Measurements from ENCODE around the gene NGB. TPM values are rescaled to one million over a fixed set of nuclear protein-coding genes. Genes with fewer than 3 reads are reported as not detected.

NGB gene
- total RNA-seq, 2 donors from 2014 or later = not detected

- Mint-ChIP-seq H3K4me1 (peaks cover 4% of the 10 kb centered on the region), H3K9me3 (no peaks in the 10 kb centered on the region), H3K36me3 (ENCODE audit: low read depth) (no peaks in the 10 kb centered on the region), H3K27ac (no peak overlapping the region), H3K27me3 (ENCODE audit: insufficient read depth) (peaks cover 12% of the 10 kb centered on the region), H3K4me3 (no peak overlapping the region)
- H3K36me3 ChIP-seq (ENCODE audit: control insufficient read depth, insufficient read depth, low read length) = no peaks in the 10 kb centered on the region
- no peak overlapping the region for H3K4me3 ChIP-seq (ENCODE audit: low read length)
- H3K9me3 ChIP-seq (ENCODE audit: control insufficient read depth, low read length) = no peaks in the 10 kb centered on the region
- TF ChIP-seq, protein P1, sequence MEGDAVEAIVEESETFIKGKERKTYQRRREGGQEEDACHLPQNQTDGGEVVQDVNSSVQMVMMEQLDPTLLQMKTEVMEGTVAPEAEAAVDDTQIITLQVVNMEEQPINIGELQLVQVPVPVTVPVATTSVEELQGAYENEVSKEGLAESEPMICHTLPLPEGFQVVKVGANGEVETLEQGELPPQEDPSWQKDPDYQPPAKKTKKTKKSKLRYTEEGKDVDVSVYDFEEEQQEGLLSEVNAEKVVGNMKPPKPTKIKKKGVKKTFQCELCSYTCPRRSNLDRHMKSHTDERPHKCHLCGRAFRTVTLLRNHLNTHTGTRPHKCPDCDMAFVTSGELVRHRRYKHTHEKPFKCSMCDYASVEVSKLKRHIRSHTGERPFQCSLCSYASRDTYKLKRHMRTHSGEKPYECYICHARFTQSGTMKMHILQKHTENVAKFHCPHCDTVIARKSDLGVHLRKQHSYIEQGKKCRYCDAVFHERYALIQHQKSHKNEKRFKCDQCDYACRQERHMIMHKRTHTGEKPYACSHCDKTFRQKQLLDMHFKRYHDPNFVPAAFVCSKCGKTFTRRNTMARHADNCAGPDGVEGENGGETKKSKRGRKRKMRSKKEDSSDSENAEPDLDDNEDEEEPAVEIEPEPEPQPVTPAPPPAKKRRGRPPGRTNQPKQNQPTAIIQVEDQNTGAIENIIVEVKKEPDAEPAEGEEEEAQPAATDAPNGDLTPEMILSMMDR (conservative IDR thresholded peaks at IDR 0.05) = no peak
- no peaks in the 10 kb centered on the region for H3K4me1 ChIP-seq (ENCODE audit: control insufficient read depth, insufficient read depth, low read length)
- no peak for DNase-seq
- H3K27me3 ChIP-seq (ENCODE audit: control insufficient read depth, insufficient read depth, low read length, poor library complexity, severe bottlenecking) = peaks cover 8% of the 10 kb centered on the region
- no peak overlapping the region for H3K9ac ChIP-seq (ENCODE audit: extremely low read depth, low read length, poor library complexity, severe bottlenecking)
- WGBS, 2 experiments (ENCODE audit: insufficient coverage in 1 of 2, insufficient read length in 1 of 2) = 89 to 93% methylated on average over 8 to 11 of the region's 11 CpGs
- no peak overlapping the region for H3K27ac ChIP-seq (ENCODE audit: low read depth, low read length)
These were observed 10.8 kb downstream of the NGB start for GRCh38 chr14:77260199-77260598.

- Histone ChIP-seq H3K27ac (ENCODE audit: low read depth, low read length) (no peak overlapping the region), H3K27me3 (ENCODE audit: control insufficient read depth, insufficient read depth, low read length, poor library complexity, severe bottlenecking) (peaks cover 8% of the 10 kb centered on the region), H3K9me3 (ENCODE audit: control insufficient read depth, low read length) (no peaks in the 10 kb centered on the region), H3K4me1 (ENCODE audit: control insufficient read depth, insufficient read depth, low read length) (no peaks in the 10 kb centered on the region), H3K36me3 (ENCODE audit: control insufficient read depth, insufficient read depth, low read length) (no peaks in the 10 kb centered on the region), H3K4me3 (ENCODE audit: low read length) (no peak overlapping the region), H3K9ac (ENCODE audit: extremely low read depth, low read length, poor library complexity, severe bottlenecking) (no peak overlapping the region)
- TF ChIP-seq, protein P1 (conservative IDR thresholded peaks at IDR 0.05) = peak; percentile 16
- Mint-ChIP-seq H3K4me1 (peaks cover 4% of the 10 kb centered on the region), H3K27me3 (ENCODE audit: insufficient read depth) (peaks cover 9% of the 10 kb centered on the region), H3K4me3 (no peak overlapping the region), H3K9me3 (no peaks in the 10 kb centered on the region), H3K27ac (no peak overlapping the region), H3K36me3 (ENCODE audit: low read depth) (no peaks in the 10 kb centered on the region)
- DNase-seq = no peak
- WGBS, 2 experiments (ENCODE audit: insufficient coverage in 1 of 2, insufficient read length in 1 of 2) = 89 to 92% methylated on average over 4 to 11 of the region's 11 CpGs
These were observed 11.8 kb downstream of the NGB start for GRCh38 chr14:77259025-77259715.

GRCh38 chr14:77258566-77258965 lies 12.4 kb downstream of the NGB start:
- no peak overlapping the region for H3K9ac ChIP-seq (ENCODE audit: extremely low read depth, low read length, poor library complexity, severe bottlenecking)
- Mint-ChIP-seq H3K4me3 (no peak overlapping the region), H3K27me3 (ENCODE audit: insufficient read depth) (peaks cover 9% of the 10 kb centered on the region), H3K9me3 (no peaks in the 10 kb centered on the region), H3K36me3 (ENCODE audit: low read depth) (no peaks in the 10 kb centered on the region), H3K4me1 (peaks cover 4% of the 10 kb centered on the region), H3K27ac (no peak overlapping the region)
- H3K36me3 ChIP-seq (ENCODE audit: control insufficient read depth, insufficient read depth, low read length) = no peaks in the 10 kb centered on the region
- H3K27ac ChIP-seq (ENCODE audit: low read depth, low read length) = no peak overlapping the region
- DNase-seq = no peak
- H3K9me3 ChIP-seq (ENCODE audit: control insufficient read depth, low read length) = no peaks in the 10 kb centered on the region
- no peaks in the 10 kb centered on the region for H3K4me1 ChIP-seq (ENCODE audit: control insufficient read depth, insufficient read depth, low read length)
- WGBS, 2 experiments (ENCODE audit: insufficient coverage in 1 of 2, insufficient read length in 1 of 2) = 96% methylated on average over 5 of the region's 5 CpGs; no CpG with 5 or more reads in 1 of the 2 experiments
- no peak overlapping the region for H3K4me3 ChIP-seq (ENCODE audit: low read length)
- TF ChIP-seq, protein P1 (conservative IDR thresholded peaks at IDR 0.05) = no peak
- peaks cover 8% of the 10 kb centered on the region for H3K27me3 ChIP-seq (ENCODE audit: control insufficient read depth, insufficient read depth, low read length, poor library complexity, severe bottlenecking)

Measured in endodermal cell (in vitro differentiated cells).